GM04504 (cell line): ENCODE measurements around the gene ITPRID1.
A peak's percentile ranks its signal among the peaks of the same experiment; 100 is the strongest.
"Not testable (repeated sequence)": the region's sequence is repeated elsewhere in the genome, so short reads cannot be mapped to it uniquely, and the experiment has no call there.

Experiments used
- DNase-seq: peaks from one replicate; pipeline ENCODE4 v3.0.0-alpha.2; 2012; ENCODE audit warnings: low read depth

Gene ITPRID1

GRCh38 chr7:31513790-31514189 lies at the start of gene ITPRID1:
ITPRID1 (plus strand) TSS chr7:31514090; CDS start chr7:31553025, 38,935 bp downstream.
- no peak for DNase-seq

- no peak for DNase-seq
Observed at GRCh38 chr7:31464601-31465000, 49.3 kb upstream of the ITPRID1 start.

- no peak for DNase-seq
Observed at GRCh38 chr7:31465285-31465684, 48.6 kb upstream of the ITPRID1 start.

- no peak for DNase-seq
Observed at GRCh38 chr7:31466036-31466435, 47.9 kb upstream of the ITPRID1 start.

GRCh38 chr7:31470883-31471282 lies 43.0 kb upstream of the ITPRID1 start:
- not testable (repeated sequence) for DNase-seq

- DNase-seq: no peak
Observed at GRCh38 chr7:31475368-31475767, 38.5 kb upstream of the ITPRID1 start.

GRCh38 chr7:31476073-31476745 lies 37.7 kb upstream of the ITPRID1 start:
- no peak for DNase-seq

GRCh38 chr7:31476941-31477677 lies 36.8 kb upstream of the ITPRID1 start:
- no peak for DNase-seq

GRCh38 chr7:31478018-31478417 lies 35.9 kb upstream of the ITPRID1 start:
- DNase-seq: no peak

GRCh38 chr7:31478721-31479120 lies 35.2 kb upstream of the ITPRID1 start:
- DNase-seq: no peak

GRCh38 chr7:31487071-31487470 lies 26.8 kb upstream of the ITPRID1 start:
- DNase-seq: no peak

- DNase-seq: no peak
Observed at GRCh38 chr7:31487476-31487875, 26.4 kb upstream of the ITPRID1 start.

- DNase-seq: peak; percentile 7
Observed at GRCh38 chr7:31488562-31489203, 25.2 kb upstream of the ITPRID1 start.

GRCh38 chr7:31490796-31491314 lies 23.0 kb upstream of the ITPRID1 start:
- DNase-seq: no peak

- no peak for DNase-seq
Observed at GRCh38 chr7:31492086-31492485, 21.8 kb upstream of the ITPRID1 start.

- no peak for DNase-seq
Observed at GRCh38 chr7:31493714-31494181, 20.1 kb upstream of the ITPRID1 start.

GRCh38 chr7:31494421-31494820 lies 19.5 kb upstream of the ITPRID1 start:
- DNase-seq: no peak

- no peak for DNase-seq
Observed at GRCh38 chr7:31495653-31496052, 18.2 kb upstream of the ITPRID1 start.

GRCh38 chr7:31497516-31497915 lies 16.4 kb upstream of the ITPRID1 start:
- DNase-seq: no peak

GRCh38 chr7:31500656-31501055 lies 13.2 kb upstream of the ITPRID1 start:
- no peak for DNase-seq

- no peak for DNase-seq
Observed at GRCh38 chr7:31508823-31509222, 5.1 kb upstream of the ITPRID1 start.

- no peak for DNase-seq
Observed at GRCh38 chr7:31512166-31512565, 1.7 kb upstream of the ITPRID1 start.
